Activated CD8-positive, alpha-beta memory T cell treated with anti-CD3 and anti-CD28 coated beads, Interleukin-2, amount 10 ng/mL, durations not matched to agents 7 days and 5 days (primary cell): ENCODE measurements around the gene LMTK2. TPM values are rescaled to one million over a fixed set of nuclear protein-coding genes. Genes with fewer than 3 reads are reported as not detected.
A peak's percentile ranks its signal among the peaks of the same experiment; 100 is the strongest.

Experiments used
- ATAC-seq: fragments of 150-1000 bp; cut with Tn5 transposase; one replicate; pipeline ENCODE4 v1.10.0; 2021; ENCODE audit warnings: moderate library complexity
- CTCF ChIA-PET: fragments of 350-600 bp; sonication (Branson Sonifier 250); formaldehyde crosslinking; loops from one replicate; lab custom pipeline; 2021; ENCODE audit warnings: antibody characterized with exemption; lab: Charles Lee
- DNase-seq: peaks from one replicate; pipeline ENCODE4 v3.0.0-alpha.2; 2020
- H3K27ac Mint-ChIP-seq: one replicate; pipeline ENCODE4 v1.8.0; 2021; ENCODE audit warnings: mild to moderate bottlenecking, mixed read lengths
- H3K27me3 Mint-ChIP-seq: one replicate; pipeline ENCODE4 v1.8.0; 2021; ENCODE audit warnings: mixed read lengths
- H3K36me3 Mint-ChIP-seq: one replicate; pipeline ENCODE4 v1.8.0; 2021; ENCODE audit warnings: mild to moderate bottlenecking, mixed read lengths
- H3K4me1 Mint-ChIP-seq: one replicate; pipeline ENCODE4 v1.8.0; 2021; ENCODE audit warnings: mixed read lengths
- H3K4me3 Mint-ChIP-seq: one replicate; pipeline ENCODE4 v1.8.0; 2021; ENCODE audit warnings: mild to moderate bottlenecking, moderate library complexity, mixed read lengths
- H3K9me3 Mint-ChIP-seq: one replicate; pipeline ENCODE4 v1.8.0; 2022; ENCODE audit warnings: low read depth, mixed read lengths
- total RNA-seq, 2 experiments: library from RNA; stranded (reverse); gene quantifications; one replicate each; pipeline ENCODE4 v1.2.3, GENCODE V29; 2021

LMTK2 gene
- total RNA-seq = 1 to 10 TPM; 8.5 to 9.6 TPM

- Mint-ChIP-seq H3K4me3 (peak within 1 kb of the TSS; percentile 93), H3K4me1 (peaks cover 17% of the 10 kb centered on the region), H3K27ac (peak within 1 kb of the TSS; percentile 86), H3K27me3 (peaks cover 3% of the 10 kb centered on the region), H3K9me3 (peaks cover 2% of the 10 kb centered on the region), H3K36me3 (peaks cover 2% of the 10 kb centered on the region)
- CTCF ChIA-PET = interaction anchor here (0.6 to 3.7 kb wide), 22 partner anchors 10 to 144 kb away, joined by 3 to 50 read pairs (median 5); no protein-coding TSS in a partner anchor
- DNase-seq (peak; percentile 95), ATAC-seq (peak; percentile 100)
These were observed at the start of gene LMTK2 for GRCh38 chr7:98106647-98107312. TSS of gene LMTK2 (plus strand) at chr7:98106862. CDS start at chr7:98107178, 316 bp downstream.

- Mint-ChIP-seq H3K4me3 (no peak overlapping the region), H3K36me3 (no peaks in the 10 kb centered on the region), H3K9me3 (no peaks in the 10 kb centered on the region), H3K4me1 (no peaks in the 10 kb centered on the region), H3K27me3 (no peaks in the 10 kb centered on the region), H3K27ac (no peak overlapping the region)
- no peak for DNase-seq
- CTCF ChIA-PET = interaction anchor here (1.0 to 1.6 kb wide), 2 partner anchors 49 to 112 kb away, joined by 3 to 4 read pairs; no protein-coding TSS in a partner anchor
- ATAC-seq = no peak
These were observed 49.5 kb upstream of the LMTK2 start for GRCh38 chr7:98057157-98057556.

- CTCF ChIA-PET = interaction anchor here (1.0 kb wide), 1 partner anchor 111 kb away, joined by 4 read pairs; no protein-coding TSS in a partner anchor
- H3K4me1 Mint-ChIP-seq = no peaks in the 10 kb centered on the region
- no peaks in the 10 kb centered on the region for H3K36me3 Mint-ChIP-seq
- no peak for DNase-seq
- H3K27ac Mint-ChIP-seq = no peak overlapping the region
- no peaks in the 10 kb centered on the region for H3K27me3 Mint-ChIP-seq
- H3K9me3 Mint-ChIP-seq = no peaks in the 10 kb centered on the region
- no peak for ATAC-seq
- no peak overlapping the region for H3K4me3 Mint-ChIP-seq
These were observed 48.5 kb upstream of the LMTK2 start for GRCh38 chr7:98058186-98058585.

GRCh38 chr7:98064233-98064632, 42.4 kb upstream of the LMTK2 start:
- Mint-ChIP-seq H3K4me1 (no peaks in the 10 kb centered on the region), H3K4me3 (no peak overlapping the region), H3K27me3 (no peaks in the 10 kb centered on the region), H3K9me3 (no peaks in the 10 kb centered on the region), H3K27ac (no peak overlapping the region), H3K36me3 (no peaks in the 10 kb centered on the region)
- CTCF ChIA-PET = no interaction called here
- DNase-seq (no peak), ATAC-seq (no peak)

DNA sequence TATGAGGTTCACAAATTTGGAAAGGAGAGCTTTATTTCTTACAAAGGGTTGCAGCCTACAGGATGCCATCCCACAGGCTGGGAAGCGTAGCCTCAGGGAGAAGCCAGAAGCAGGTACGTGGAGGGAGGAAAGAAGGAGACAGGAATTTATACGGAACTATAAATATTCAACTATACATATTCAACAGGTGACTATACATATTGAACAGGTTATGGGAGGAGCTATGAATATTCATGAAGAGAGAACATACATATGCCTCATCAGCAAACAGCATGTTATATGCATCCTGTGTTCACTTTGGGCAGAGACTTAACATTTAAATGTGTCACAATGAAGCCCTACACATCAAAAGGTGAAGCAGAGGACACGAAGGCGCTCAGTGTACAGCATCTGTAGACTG, 40.5 kb upstream of the LMTK2 start:
- no peak for DNase-seq
- CTCF ChIA-PET = no interaction called here
- Mint-ChIP-seq H3K4me3 (no peak overlapping the region), H3K9me3 (no peaks in the 10 kb centered on the region), H3K27me3 (no peaks in the 10 kb centered on the region), H3K27ac (no peak overlapping the region), H3K4me1 (no peaks in the 10 kb centered on the region), H3K36me3 (no peaks in the 10 kb centered on the region)
- no peak for ATAC-seq

DNA sequence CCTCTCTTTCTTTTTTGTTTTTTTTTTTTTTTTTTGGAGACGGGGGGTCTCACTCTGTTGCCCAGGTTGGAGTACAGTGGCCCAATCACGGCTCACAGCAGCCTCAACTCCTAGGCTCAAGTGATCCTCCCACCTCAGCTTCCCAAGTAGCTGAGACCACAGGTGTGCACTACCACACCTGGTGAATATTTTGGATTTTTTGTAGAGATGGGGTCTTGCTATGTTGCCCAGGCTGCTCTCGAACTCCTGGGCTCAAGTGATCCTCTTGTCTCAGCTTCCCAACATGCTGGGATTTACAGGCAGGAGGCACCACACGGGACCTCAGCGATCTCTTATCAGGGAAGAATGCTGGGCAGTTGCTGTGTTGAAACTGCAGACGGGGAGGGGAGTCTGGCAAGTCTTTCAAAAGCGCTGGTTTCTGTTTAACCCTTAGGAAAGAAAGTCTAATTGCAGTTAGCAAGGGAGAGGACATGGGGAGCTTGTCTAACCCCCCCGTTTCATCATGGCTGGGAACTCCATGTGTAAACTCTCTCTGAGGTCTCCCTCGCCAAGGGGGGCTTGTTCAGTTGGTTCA, 39.6 kb upstream of the LMTK2 start:
- no peaks in the 10 kb centered on the region for H3K9me3 Mint-ChIP-seq
- no peaks in the 10 kb centered on the region for H3K27me3 Mint-ChIP-seq
- ATAC-seq (no peak), DNase-seq (no peak)
- H3K36me3 Mint-ChIP-seq = no peaks in the 10 kb centered on the region
- CTCF ChIA-PET = no interaction called here
- H3K4me1 Mint-ChIP-seq = no peaks in the 10 kb centered on the region
- H3K4me3 Mint-ChIP-seq = no peak overlapping the region
- no peak overlapping the region for H3K27ac Mint-ChIP-seq

GRCh38 chr7:98073047-98073446, 33.6 kb upstream of the LMTK2 start:
- no peak overlapping the region for H3K27ac Mint-ChIP-seq
- H3K4me3 Mint-ChIP-seq = no peak overlapping the region
- H3K36me3 Mint-ChIP-seq = no peaks in the 10 kb centered on the region
- H3K27me3 Mint-ChIP-seq = no peaks in the 10 kb centered on the region
- H3K4me1 Mint-ChIP-seq = no peaks in the 10 kb centered on the region
- H3K9me3 Mint-ChIP-seq = no peaks in the 10 kb centered on the region
- CTCF ChIA-PET = no interaction called here
- no peak for DNase-seq
- ATAC-seq = no peak

- no peaks in the 10 kb centered on the region for H3K9me3 Mint-ChIP-seq
- DNase-seq = no peak
- H3K27me3 Mint-ChIP-seq = peaks cover 3% of the 10 kb centered on the region
- no peak overlapping the region for H3K4me3 Mint-ChIP-seq
- no peak for ATAC-seq
- H3K4me1 Mint-ChIP-seq = no peaks in the 10 kb centered on the region
- H3K36me3 Mint-ChIP-seq = no peaks in the 10 kb centered on the region
- H3K27ac Mint-ChIP-seq = no peak overlapping the region
- CTCF ChIA-PET = interaction anchor here (0.9 kb wide), 1 partner anchor 30 kb away, joined by 3 read pairs; the partner anchor contains the start of gene LMTK2
These were observed 30.9 kb upstream of the LMTK2 start for GRCh38 chr7:98075801-98076200.

- no peak for ATAC-seq
- no peak for DNase-seq
- H3K4me1 Mint-ChIP-seq = no peaks in the 10 kb centered on the region
- H3K4me3 Mint-ChIP-seq = no peak overlapping the region
- no peak overlapping the region for H3K27ac Mint-ChIP-seq
- CTCF ChIA-PET = interaction anchor here (1.9 kb wide), 1 partner anchor 56 kb away, joined by 5 read pairs; no protein-coding TSS in a partner anchor
- peaks cover 3% of the 10 kb centered on the region for H3K27me3 Mint-ChIP-seq
- no peaks in the 10 kb centered on the region for H3K9me3 Mint-ChIP-seq
- no peaks in the 10 kb centered on the region for H3K36me3 Mint-ChIP-seq
These were observed 28.9 kb upstream of the LMTK2 start for GRCh38 chr7:98077762-98078161.

DNA sequence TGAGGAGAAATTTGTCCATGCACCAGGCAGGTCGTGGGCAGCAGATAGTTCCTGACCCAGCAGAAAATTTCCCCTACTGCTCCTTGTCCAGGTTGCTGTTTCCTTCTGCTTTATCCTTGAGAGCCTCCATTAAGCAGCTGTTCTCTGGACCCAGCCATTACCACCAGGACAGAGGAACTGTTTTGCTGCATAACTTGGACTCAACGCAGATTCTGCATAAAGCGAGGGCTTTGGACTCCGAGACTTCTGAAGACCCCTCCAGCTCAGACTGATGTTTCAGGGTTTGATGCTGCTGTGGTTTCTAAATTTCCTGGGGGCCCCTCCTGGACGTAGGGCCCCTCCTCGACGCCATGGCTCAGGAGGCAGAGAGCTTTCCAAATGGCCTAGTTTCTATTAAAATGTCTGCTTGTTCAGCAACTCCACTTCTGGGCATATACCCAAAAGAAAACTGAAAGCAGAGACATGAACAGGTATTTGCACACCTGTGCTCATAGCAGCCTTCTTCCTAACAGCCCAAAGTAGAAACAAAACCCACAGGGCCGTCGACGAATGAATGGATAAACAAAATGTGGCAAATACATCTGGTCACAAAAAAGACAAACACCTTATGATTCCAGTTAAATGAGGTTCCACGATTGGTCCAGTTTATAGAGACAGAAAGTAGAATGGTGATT, 28.3 kb upstream of the LMTK2 start:
- Mint-ChIP-seq H3K27me3 (peaks cover 3% of the 10 kb centered on the region), H3K36me3 (no peaks in the 10 kb centered on the region), H3K4me1 (no peaks in the 10 kb centered on the region), H3K27ac (no peak overlapping the region), H3K9me3 (no peaks in the 10 kb centered on the region), H3K4me3 (no peak overlapping the region)
- no peak for ATAC-seq
- CTCF ChIA-PET = interaction anchor here (1.9 kb wide), 1 partner anchor 57 kb away, joined by 5 read pairs; no protein-coding TSS in a partner anchor
- no peak for DNase-seq

DNA sequence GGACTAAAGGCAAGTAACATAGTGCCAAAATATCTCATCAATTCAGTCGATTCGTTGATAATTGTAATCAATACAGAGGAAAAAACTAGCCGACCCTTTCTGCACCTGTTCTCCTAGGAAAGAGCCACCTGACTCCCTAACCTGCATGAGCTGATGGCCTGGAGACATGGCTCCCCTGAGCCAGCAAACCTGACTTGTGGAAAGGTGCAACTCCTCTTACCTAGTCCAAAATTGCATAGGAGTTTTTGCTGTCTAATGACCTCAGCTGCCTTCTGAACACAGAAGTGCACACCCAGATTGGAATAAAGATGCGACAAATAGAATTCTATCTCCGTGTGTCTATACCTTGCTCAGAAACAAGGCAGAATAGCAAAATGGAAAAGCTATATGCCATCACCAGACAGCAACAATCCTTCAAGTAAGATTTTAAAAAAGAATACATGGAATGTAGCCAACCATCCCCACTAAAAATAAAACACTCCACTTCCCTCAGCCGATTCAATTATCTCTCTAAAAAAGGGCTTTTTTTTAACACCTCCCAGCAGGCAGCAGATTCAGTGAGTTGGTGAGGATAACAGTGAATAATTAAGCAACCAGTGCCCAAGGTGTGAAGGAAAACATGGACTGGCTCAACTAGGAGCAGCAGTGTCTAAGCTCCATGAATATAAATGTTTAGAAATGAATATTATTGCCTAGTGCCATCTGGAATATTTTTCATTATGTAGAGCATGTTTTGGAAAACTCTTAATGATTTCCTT, 26.6 kb upstream of the LMTK2 start:
- CTCF ChIA-PET = no interaction called here
- no peak for DNase-seq
- no peaks in the 10 kb centered on the region for H3K9me3 Mint-ChIP-seq
- H3K36me3 Mint-ChIP-seq = no peaks in the 10 kb centered on the region
- H3K4me3 Mint-ChIP-seq = no peak overlapping the region
- peaks cover 5% of the 10 kb centered on the region for H3K27me3 Mint-ChIP-seq
- no peak for ATAC-seq
- H3K4me1 Mint-ChIP-seq = no peaks in the 10 kb centered on the region
- no peak overlapping the region for H3K27ac Mint-ChIP-seq

- no peaks in the 10 kb centered on the region for H3K4me1 Mint-ChIP-seq
- DNase-seq (no peak), ATAC-seq (no peak)
- H3K4me3 Mint-ChIP-seq = no peak overlapping the region
- peaks cover 5% of the 10 kb centered on the region for H3K27me3 Mint-ChIP-seq
- CTCF ChIA-PET = no interaction called here
- H3K36me3 Mint-ChIP-seq = no peaks in the 10 kb centered on the region
- no peak overlapping the region for H3K27ac Mint-ChIP-seq
- H3K9me3 Mint-ChIP-seq = no peaks in the 10 kb centered on the region
These were observed 25.3 kb upstream of the LMTK2 start for GRCh38 chr7:98081319-98081718.

DNA sequence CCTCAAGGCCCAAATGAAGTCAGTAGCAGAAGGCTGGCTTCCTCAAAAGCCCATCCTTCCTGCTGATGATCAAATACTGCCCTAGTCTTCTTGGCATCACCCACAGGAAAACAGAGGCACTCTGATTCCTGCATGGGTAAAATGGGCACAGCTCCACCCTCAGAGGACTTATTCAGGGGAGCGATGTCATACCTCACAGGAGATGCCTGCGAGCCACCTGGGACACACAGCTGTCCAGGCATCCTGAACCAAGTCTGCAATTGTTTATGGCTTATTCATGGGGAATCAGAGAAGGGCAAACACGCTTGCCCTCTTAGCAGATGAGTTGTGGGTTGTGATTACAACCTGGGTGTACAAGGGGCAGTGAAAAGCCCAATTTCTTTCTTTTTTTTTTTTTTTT, 22.0 kb upstream of the LMTK2 start:
- Mint-ChIP-seq H3K27me3 (peaks cover 5% of the 10 kb centered on the region), H3K4me3 (no peak overlapping the region), H3K4me1 (no peaks in the 10 kb centered on the region), H3K36me3 (no peaks in the 10 kb centered on the region), H3K27ac (no peak overlapping the region), H3K9me3 (no peaks in the 10 kb centered on the region)
- DNase-seq = no peak
- no peak for ATAC-seq
- CTCF ChIA-PET = no interaction called here
